HL-60 (cell line): Measurements from ENCODE around the gene XKR7.

Source experiments
- DNase-seq, 2 experiments: peaks; one replicate each; pipeline ENCODE4 v3.0.0-alpha.2; 2010 to 2020; ENCODE audit warnings: low read depth in 1 of 2, low spot score in 1 of 2
- H3K27ac ChIP-seq: fragments of 250-450 bp; sonication (Bioruptor Pico); replicated peaks from 2 replicates; pipeline ENCODE4 v1.5.1; 2020; ENCODE audit warnings: mild to moderate bottlenecking, moderate library complexity
- H3K27me3 ChIP-seq: fragments of 250-450 bp; sonication (Bioruptor Pico); 2 replicates; pipeline ENCODE4 v1.5.1; 2021; ENCODE audit warnings: mild to moderate bottlenecking, moderate library complexity; ENCODE audit not compliant: insufficient read depth, poor library complexity, severe bottlenecking
- H3K4me3 ChIP-seq: replicated peaks from 2 replicates; pipeline ENCODE4 v1.5.1; 2011; ENCODE audit warnings: mild to moderate bottlenecking, control low read depth, low read length; ENCODE audit not compliant: insufficient read depth
- CTCF ChIP-seq: IDR thresholded peaks from one replicate; pipeline ENCODE4 v1.5.1; 2011; ENCODE audit warnings: low read length, control low read depth, inconsistent platforms; ENCODE audit not compliant: insufficient read depth
- GABPA ChIP-seq: IDR thresholded peaks from 2 replicates; pipeline ENCODE4 v1.6.1; 2012; ENCODE audit warnings: low read depth
- POLR2AphosphoS5 ChIP-seq: IDR thresholded peaks from 2 replicates; pipeline ENCODE4 v1.6.1; 2012; ENCODE audit warnings: low read depth
- SPI1 ChIP-seq: IDR thresholded peaks from 2 replicates; pipeline ENCODE4 v1.6.1; 2012; ENCODE audit warnings: low read depth, mild to moderate bottlenecking, borderline replicate concordance
- TF ChIP-seq, protein P1 (sequence below): IDR thresholded peaks from 2 replicates; pipeline ENCODE4 v1.6.1; 2012; ENCODE audit warnings: low read depth; ENCODE audit not compliant: insufficient replicate concordance

Gene XKR7

DNA sequence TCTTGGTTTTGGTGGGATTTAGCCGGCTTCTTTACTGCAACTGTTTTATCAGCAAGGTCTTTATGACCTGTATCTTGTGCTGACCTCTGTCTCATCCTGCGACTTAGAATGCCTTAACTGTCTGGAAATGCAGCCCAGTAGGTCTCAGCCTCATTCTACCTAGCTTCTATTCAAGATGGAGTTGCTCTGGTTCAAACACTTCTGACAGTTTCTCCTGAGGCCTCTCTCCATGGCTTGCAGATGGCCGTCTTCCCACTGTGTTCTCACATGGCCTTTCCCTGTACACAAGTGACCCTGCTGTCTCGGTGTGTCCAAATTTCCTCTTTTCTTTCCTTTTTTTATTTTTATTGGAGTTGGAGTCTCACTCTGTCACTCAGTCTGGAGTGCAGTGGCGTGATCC is 38.1 kb downstream of the XKR7 start:
- TF ChIP-seq SPI1 (no peak), POLR2AphosphoS5 (no peak), CTCF (no peak), GABPA (no peak)
- TF ChIP-seq, protein P1, sequence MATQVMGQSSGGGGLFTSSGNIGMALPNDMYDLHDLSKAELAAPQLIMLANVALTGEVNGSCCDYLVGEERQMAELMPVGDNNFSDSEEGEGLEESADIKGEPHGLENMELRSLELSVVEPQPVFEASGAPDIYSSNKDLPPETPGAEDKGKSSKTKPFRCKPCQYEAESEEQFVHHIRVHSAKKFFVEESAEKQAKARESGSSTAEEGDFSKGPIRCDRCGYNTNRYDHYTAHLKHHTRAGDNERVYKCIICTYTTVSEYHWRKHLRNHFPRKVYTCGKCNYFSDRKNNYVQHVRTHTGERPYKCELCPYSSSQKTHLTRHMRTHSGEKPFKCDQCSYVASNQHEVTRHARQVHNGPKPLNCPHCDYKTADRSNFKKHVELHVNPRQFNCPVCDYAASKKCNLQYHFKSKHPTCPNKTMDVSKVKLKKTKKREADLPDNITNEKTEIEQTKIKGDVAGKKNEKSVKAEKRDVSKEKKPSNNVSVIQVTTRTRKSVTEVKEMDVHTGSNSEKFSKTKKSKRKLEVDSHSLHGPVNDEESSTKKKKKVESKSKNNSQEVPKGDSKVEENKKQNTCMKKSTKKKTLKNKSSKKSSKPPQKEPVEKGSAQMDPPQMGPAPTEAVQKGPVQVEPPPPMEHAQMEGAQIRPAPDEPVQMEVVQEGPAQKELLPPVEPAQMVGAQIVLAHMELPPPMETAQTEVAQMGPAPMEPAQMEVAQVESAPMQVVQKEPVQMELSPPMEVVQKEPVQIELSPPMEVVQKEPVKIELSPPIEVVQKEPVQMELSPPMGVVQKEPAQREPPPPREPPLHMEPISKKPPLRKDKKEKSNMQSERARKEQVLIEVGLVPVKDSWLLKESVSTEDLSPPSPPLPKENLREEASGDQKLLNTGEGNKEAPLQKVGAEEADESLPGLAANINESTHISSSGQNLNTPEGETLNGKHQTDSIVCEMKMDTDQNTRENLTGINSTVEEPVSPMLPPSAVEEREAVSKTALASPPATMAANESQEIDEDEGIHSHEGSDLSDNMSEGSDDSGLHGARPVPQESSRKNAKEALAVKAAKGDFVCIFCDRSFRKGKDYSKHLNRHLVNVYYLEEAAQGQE = no peak
- DNase-seq = no peak
- no peak overlapping the region for H3K4me3 ChIP-seq
- H3K27ac ChIP-seq = no peak overlapping the region
- H3K27me3 ChIP-seq = no peaks in the 10 kb centered on the region

GRCh38 chr20:32006841-32007786 is 39.2 kb downstream of the XKR7 start:
- TF ChIP-seq GABPA (no peak), SPI1 (no peak), CTCF (no peak), POLR2AphosphoS5 (no peak)
- TF ChIP-seq, protein P1 = no peak
- Histone ChIP-seq H3K27me3 (no peaks in the 10 kb centered on the region), H3K27ac (no peak overlapping the region), H3K4me3 (no peak overlapping the region)
- DNase-seq = no peak

DNA sequence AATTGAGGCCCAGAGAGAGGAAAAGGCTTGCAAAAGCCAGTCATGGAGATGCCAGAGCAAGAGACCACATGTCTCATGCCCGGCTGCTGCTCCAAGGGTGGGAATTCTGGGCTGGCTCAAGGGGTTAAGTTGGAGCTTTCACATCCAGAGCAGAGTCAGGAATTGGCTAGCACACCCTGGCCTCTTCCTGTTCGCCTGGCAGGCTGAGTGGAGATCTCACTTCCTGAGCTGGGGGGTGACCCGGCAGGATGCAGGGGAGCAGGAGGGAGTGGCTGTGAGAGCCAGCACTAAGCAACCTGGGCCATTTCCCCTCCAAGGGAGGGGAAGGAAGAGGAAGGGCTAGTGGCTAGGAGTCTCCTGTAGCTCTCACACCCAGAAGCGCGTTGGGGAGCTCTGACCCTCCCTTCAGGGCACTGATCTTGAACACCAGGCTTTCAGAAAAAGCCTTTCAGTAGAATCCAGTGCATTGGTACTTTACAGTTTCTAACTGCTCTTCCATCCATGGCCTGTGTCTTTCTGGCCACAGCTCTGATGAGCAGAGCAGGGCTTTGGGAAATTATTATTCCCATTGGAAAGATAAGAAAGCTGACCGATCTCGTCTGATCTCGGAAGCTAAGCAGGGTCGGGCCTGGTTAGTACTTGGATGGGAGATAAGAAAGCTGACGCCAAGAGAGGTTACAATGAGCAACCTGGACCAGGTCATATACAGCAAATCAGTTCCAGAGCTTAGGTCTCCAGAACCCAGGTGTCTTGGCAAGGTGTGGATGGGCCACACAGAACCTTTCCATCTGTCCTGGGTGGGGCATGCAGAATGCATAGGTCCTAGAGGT is 40.1 kb downstream of the XKR7 start:
- peaks cover 4% of the 10 kb centered on the region for H3K27me3 ChIP-seq
- no peak for TF ChIP-seq GABPA
- no peak for TF ChIP-seq POLR2AphosphoS5
- TF ChIP-seq SPI1 = no peak
- TF ChIP-seq, protein P1 = no peak
- TF ChIP-seq CTCF = no peak
- no peak for DNase-seq
- no peak overlapping the region for H3K4me3 ChIP-seq
- H3K27ac ChIP-seq = no peak overlapping the region
